Neuronal stem cell (in vitro differentiated cells): ENCODE data around the gene RBMS3.
A peak's percentile ranks its signal among the peaks of the same experiment; 100 is the strongest.

Source experiments
- DNase-seq: peaks from one replicate; pipeline ENCODE4 v3.0.0-alpha.2; 2013; ENCODE audit warnings: low spot score
- H2AFZ ChIP-seq: one replicate; pipeline ENCODE4 v1.6.1; 2013; ENCODE audit warnings: mild to moderate bottlenecking, low read length, inconsistent platforms
- H2AK5ac ChIP-seq: 2 replicates; pipeline ENCODE4 v1.6.1; 2013; ENCODE audit warnings: low read depth, mild to moderate bottlenecking, inconsistent platforms, low read length, moderate library complexity, mixed read lengths
- H2BK120ac ChIP-seq: 2 replicates; pipeline ENCODE4 v1.6.1; 2013; ENCODE audit warnings: low read depth, mild to moderate bottlenecking, inconsistent platforms, low read length, moderate library complexity, mixed read lengths
- H2BK12ac ChIP-seq: one replicate; pipeline ENCODE4 v1.6.1; 2013; ENCODE audit warnings: low read length, inconsistent platforms
- H2BK15ac ChIP-seq: 2 replicates; pipeline ENCODE4 v1.6.1; 2013; ENCODE audit warnings: mild to moderate bottlenecking, low read length, inconsistent platforms, mixed read lengths
- H2BK5ac ChIP-seq: one replicate; pipeline ENCODE4 v1.6.1; 2013; ENCODE audit warnings: inconsistent platforms, mild to moderate bottlenecking, low read length, moderate library complexity
- H3K14ac ChIP-seq: one replicate; pipeline ENCODE4 v1.6.1; 2013; ENCODE audit warnings: low read length, inconsistent platforms
- H3K18ac ChIP-seq: 2 replicates; pipeline ENCODE4 v1.6.1; 2013; ENCODE audit warnings: low read length, inconsistent platforms
- H3K23ac ChIP-seq: 2 replicates; pipeline ENCODE4 v1.6.1; 2013; ENCODE audit warnings: low read depth, mild to moderate bottlenecking, mixed read lengths, low read length, inconsistent platforms; ENCODE audit not compliant: poor library complexity
- H3K27ac ChIP-seq: replicated peaks from 3 replicates; pipeline ENCODE4 v1.5.1; 2013; ENCODE audit warnings: low read length, inconsistent platforms
- H3K27me3 ChIP-seq, 3 experiments: 2 replicates each; pipeline ENCODE4 v1.6.1; 2013; ENCODE audit warnings: low read length in 3 of 3, mild to moderate bottlenecking in 2 of 3, inconsistent platforms in 1 of 3, low read depth in 1 of 3, mixed read lengths in 1 of 3, moderate library complexity in 1 of 3; ENCODE audit not compliant: control insufficient read depth in 3 of 3, insufficient read depth in 3 of 3
- H3K36me3 ChIP-seq, 2 donors: replicated peaks in 1 of 2; 2 replicates each; pipeline ENCODE4 v1.6.1; 2013; ENCODE audit warnings: low read length in 2 of 2; ENCODE audit not compliant: control insufficient read depth in 2 of 2, insufficient read depth in 2 of 2
- H3K4ac ChIP-seq: 2 replicates; pipeline ENCODE4 v1.6.1; 2013; ENCODE audit warnings: inconsistent platforms, mild to moderate bottlenecking, low read length, moderate library complexity
- H3K4me1 ChIP-seq, 2 donors: 1 replicate in 1 of 2; 2 replicates in 1 of 2; pipeline ENCODE4 v1.6.1; 2013; ENCODE audit warnings: low read length in 2 of 2, low read depth in 1 of 2; ENCODE audit not compliant: control insufficient read depth in 2 of 2, insufficient read depth in 1 of 2
- H3K4me2 ChIP-seq: one replicate; pipeline ENCODE4 v1.6.1; 2013; ENCODE audit warnings: mild to moderate bottlenecking, low read length, inconsistent platforms; ENCODE audit not compliant: insufficient read depth, poor library complexity, severe bottlenecking
- H3K4me3 ChIP-seq, 2 donors: 2 replicates each; pipeline ENCODE4 v1.5.1; 2013; ENCODE audit warnings: low read length in 2 of 2, mild to moderate bottlenecking in 2 of 2, inconsistent platforms in 1 of 2, moderate library complexity in 1 of 2
- H3K79me1 ChIP-seq: one replicate; pipeline ENCODE4 v1.6.1; 2013; ENCODE audit warnings: low read depth, mild to moderate bottlenecking, inconsistent platforms, low read length, moderate library complexity
- H3K9ac ChIP-seq: one replicate; pipeline ENCODE4 v1.6.1; 2013; ENCODE audit warnings: mild to moderate bottlenecking, low read depth, low read length, inconsistent platforms; ENCODE audit not compliant: poor library complexity
- H3K9me3 ChIP-seq, 2 donors: replicated peaks in 1 of 2; 2 replicates each; pipeline versions ENCODE3 to v1.6.1; 2013; ENCODE audit warnings: low read length in 2 of 2, mild to moderate bottlenecking in 2 of 2, inconsistent platforms in 1 of 2, low read depth in 1 of 2, mixed read lengths in 1 of 2, moderate library complexity in 1 of 2; ENCODE audit not compliant: control insufficient read depth in 2 of 2, insufficient read depth in 1 of 2
- H4K8ac ChIP-seq: one replicate; pipeline ENCODE4 v1.6.1; 2013; ENCODE audit warnings: low read depth, mild to moderate bottlenecking, inconsistent platforms, low read length, moderate library complexity
- H4K91ac ChIP-seq: one replicate; pipeline ENCODE4 v1.6.1; 2013; ENCODE audit warnings: low read length, low read depth, mild to moderate bottlenecking, inconsistent platforms; ENCODE audit not compliant: poor library complexity
- WGBS, 2 donors: extraction: QIAGEN DNeasy Blood & Tissue Kit; methylation state at CpG; one replicate each; pipeline ENCODE4 v1.1.7; 2013; ENCODE audit warnings: missing lambda C conversion rate in 2 of 2, mixed read lengths in 1 of 2; ENCODE audit not compliant: insufficient read length in 2 of 2, insufficient replicate concordance in 1 of 2; ENCODE audit errors: extremely low coverage in 2 of 2; 5-methylcytosine and 5-hydroxymethylcytosine counted together

The RBMS3 gene

DNA sequence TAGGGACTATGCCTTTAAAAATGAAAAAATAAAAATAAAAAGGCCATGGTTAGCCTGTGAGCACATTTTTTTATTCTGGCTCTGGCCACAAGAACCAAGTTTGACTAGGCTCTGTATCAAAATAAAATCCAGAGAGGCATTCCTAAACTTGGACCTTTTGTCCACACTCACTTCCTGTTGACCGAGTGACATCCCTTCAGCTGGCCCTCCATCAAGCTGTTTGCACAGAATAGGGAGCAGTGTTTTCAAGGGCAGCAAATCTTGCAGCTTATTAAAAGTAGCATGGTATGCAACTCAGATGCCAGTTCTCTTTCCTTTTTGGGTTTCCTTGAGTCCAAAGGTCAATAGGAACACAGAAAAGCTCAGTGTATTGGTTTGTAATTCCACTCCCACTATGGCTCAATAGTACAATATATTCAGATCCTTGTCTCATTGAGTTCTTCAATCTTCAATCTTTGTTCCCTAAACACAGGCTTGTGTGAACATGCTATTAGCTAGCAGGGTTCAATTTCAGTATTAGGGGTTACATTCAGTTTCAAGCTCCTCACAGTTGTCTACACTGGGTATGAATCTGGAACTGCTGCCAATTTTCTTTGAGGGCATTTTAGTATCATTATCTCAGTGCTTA, 244.5 kb downstream of the RBMS3 start:
- peak overlapping the region; percentile 75 for H2AFZ ChIP-seq
- no CpG with 5 or more reads among the region's 1 CpG for WGBS, 2 donors
- no peak overlapping the region for H4K8ac ChIP-seq
- no peaks in the 10 kb centered on the region for H3K79me1 ChIP-seq
- no peak overlapping the region for H3K9ac ChIP-seq
- no peak overlapping the region for H2BK12ac ChIP-seq
- no peaks in the 10 kb centered on the region for H3K9me3 ChIP-seq
- H2BK15ac ChIP-seq, result no peak overlapping the region
- no peak overlapping the region for H2BK5ac ChIP-seq
- no peak overlapping the region for H2AK5ac ChIP-seq
- H3K36me3 ChIP-seq, result no peaks in the 10 kb centered on the region
- H3K23ac ChIP-seq, result no peak overlapping the region
- no peak overlapping the region for H3K18ac ChIP-seq
- H3K27ac ChIP-seq, result no peak overlapping the region
- no peak overlapping the region for H2BK120ac ChIP-seq
- H3K4me2 ChIP-seq, result no peak overlapping the region
- no peak overlapping the region for H4K91ac ChIP-seq
- DNase-seq, result no peak
- peaks cover 0 to 5% of the 10 kb centered on the region in 2 donors for H3K4me1 ChIP-seq
- no peak overlapping the region for H3K4ac ChIP-seq
- H3K27me3 ChIP-seq, result no peaks in the 10 kb centered on the region
- H3K4me3 ChIP-seq, result no peak overlapping the region
- no peak overlapping the region for H3K14ac ChIP-seq

DNA sequence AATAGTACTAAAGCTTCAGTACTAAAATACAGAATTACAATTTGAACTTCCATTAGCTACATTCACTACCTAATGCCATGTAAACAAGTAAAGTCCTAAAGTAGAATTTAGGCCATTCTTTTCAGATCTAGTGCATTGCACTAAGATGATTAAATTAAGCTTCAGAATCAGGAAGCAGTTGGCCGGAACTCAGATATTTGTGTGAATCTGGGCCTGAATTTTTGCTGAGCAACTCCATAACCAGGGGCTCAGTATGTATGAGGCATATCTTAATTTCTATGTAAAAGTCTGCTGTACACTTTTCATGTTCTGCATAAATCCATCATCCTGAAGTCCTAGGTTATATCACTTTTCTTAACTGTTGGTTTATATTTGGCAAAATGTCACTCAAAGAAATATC, 246.4 kb downstream of the RBMS3 start:
- H2BK5ac ChIP-seq, result no peak overlapping the region
- peaks cover 0 to 5% of the 10 kb centered on the region in 2 donors for H3K4me1 ChIP-seq
- no peak overlapping the region for H2BK15ac ChIP-seq
- H3K4me2 ChIP-seq, result no peak overlapping the region
- H3K18ac ChIP-seq, result no peak overlapping the region
- H2AFZ ChIP-seq, result no peak overlapping the region
- no peak overlapping the region for H3K4me3 ChIP-seq
- no peak overlapping the region for H2AK5ac ChIP-seq
- H3K14ac ChIP-seq, result no peak overlapping the region
- no peak overlapping the region for H2BK120ac ChIP-seq
- H3K9ac ChIP-seq, result no peak overlapping the region
- H3K27ac ChIP-seq, result no peak overlapping the region
- H3K79me1 ChIP-seq, result no peaks in the 10 kb centered on the region
- H3K27me3 ChIP-seq, result no peaks in the 10 kb centered on the region
- no peak overlapping the region for H3K23ac ChIP-seq
- no peak overlapping the region for H4K8ac ChIP-seq
- WGBS, 2 donors, result no CpG with 5 or more reads among the region's 1 CpG
- H3K4ac ChIP-seq, result no peak overlapping the region
- H3K36me3 ChIP-seq, result no peaks in the 10 kb centered on the region
- no peak overlapping the region for H2BK12ac ChIP-seq
- no peak for DNase-seq
- no peaks in the 10 kb centered on the region for H3K9me3 ChIP-seq
- H4K91ac ChIP-seq, result no peak overlapping the region

DNA sequence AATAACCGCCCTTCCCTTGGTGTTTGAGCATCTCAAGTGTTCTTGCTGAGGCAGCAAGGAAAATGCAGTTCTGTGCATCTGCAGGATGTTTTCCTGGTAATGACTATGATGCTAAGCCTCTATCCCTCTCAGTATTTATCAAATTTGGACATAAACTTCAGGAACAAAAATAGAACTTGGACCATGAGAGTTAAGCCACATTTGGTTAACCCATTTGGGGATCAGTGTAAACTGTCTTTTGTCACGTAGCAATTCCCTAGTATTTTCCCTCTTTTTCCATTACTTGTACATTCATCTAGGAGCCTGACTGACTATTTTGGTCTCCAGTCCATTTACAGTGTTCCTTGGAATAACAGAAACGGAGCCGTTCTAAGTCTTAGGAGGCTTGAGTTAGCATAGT, 250.8 kb downstream of the RBMS3 start:
- H3K14ac ChIP-seq, result no peak overlapping the region
- no peak overlapping the region for H3K4me2 ChIP-seq
- no peak overlapping the region for H3K9ac ChIP-seq
- no peak overlapping the region for H2BK15ac ChIP-seq
- no peak overlapping the region for H3K4ac ChIP-seq
- no peak overlapping the region for H4K8ac ChIP-seq
- no peak overlapping the region for H2BK120ac ChIP-seq
- no peak overlapping the region for H2AFZ ChIP-seq
- H3K27me3 ChIP-seq, result no peaks in the 10 kb centered on the region
- DNase-seq, result no peak
- no peak overlapping the region for H3K23ac ChIP-seq
- H3K9me3 ChIP-seq, result no peaks in the 10 kb centered on the region
- no peaks in the 10 kb centered on the region for H3K79me1 ChIP-seq
- H4K91ac ChIP-seq, result no peak overlapping the region
- no peak overlapping the region for H2AK5ac ChIP-seq
- no peak overlapping the region for H2BK5ac ChIP-seq
- WGBS, 2 donors, result no CpG with 5 or more reads among the region's 4 CpGs
- H3K27ac ChIP-seq, result no peak overlapping the region
- H3K4me3 ChIP-seq, result no peak overlapping the region
- H3K36me3 ChIP-seq, result no peaks in the 10 kb centered on the region
- no peak overlapping the region for H3K18ac ChIP-seq
- H2BK12ac ChIP-seq, result no peak overlapping the region
- H3K4me1 ChIP-seq, result no peaks in the 10 kb centered on the region

DNA sequence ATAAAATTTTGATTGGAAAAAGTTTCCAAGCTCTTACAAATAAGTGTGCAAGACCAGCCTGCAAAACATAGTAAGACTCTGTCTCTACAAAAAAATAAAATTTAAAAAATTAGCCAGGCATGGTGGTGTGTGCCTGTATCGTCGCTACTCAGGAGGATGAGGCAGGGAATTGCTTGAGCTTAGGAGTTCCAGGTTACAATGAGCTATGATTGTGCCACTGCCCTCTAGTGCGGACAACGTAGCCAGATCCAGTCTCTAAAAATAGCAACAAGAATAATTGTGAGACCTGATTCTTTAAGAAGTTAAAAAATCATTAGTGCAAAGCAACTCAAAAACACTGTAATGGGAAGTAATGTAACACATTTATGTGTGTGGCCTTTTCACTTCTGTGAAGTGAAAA, 251.6 kb downstream of the RBMS3 start:
- Histone ChIP-seq H3K9ac (no peak overlapping the region), H2AK5ac (no peak overlapping the region), H3K9me3 (no peaks in the 10 kb centered on the region), H2BK15ac (no peak overlapping the region), H3K79me1 (no peaks in the 10 kb centered on the region), H3K14ac (no peak overlapping the region), H3K36me3 (no peaks in the 10 kb centered on the region), H3K23ac (no peak overlapping the region), H4K91ac (no peak overlapping the region), H2BK5ac (no peak overlapping the region), H3K4me2 (no peak overlapping the region), H3K27me3 (no peaks in the 10 kb centered on the region), H3K4me3 (no peak overlapping the region), H2AFZ (no peak overlapping the region), H2BK120ac (no peak overlapping the region), H3K4me1 (no peaks in the 10 kb centered on the region), H3K4ac (no peak overlapping the region), H2BK12ac (no peak overlapping the region), H3K27ac (no peak overlapping the region), H3K18ac (no peak overlapping the region), H4K8ac (no peak overlapping the region)
- no peak for DNase-seq
- WGBS, 2 donors, result no CpG with 5 or more reads among the region's 4 CpGs
